Endothelial cell (in vitro differentiated cells): ENCODE measurements around the gene RSRC1. TPM values are rescaled to one million over a fixed set of nuclear protein-coding genes. Genes with fewer than 3 reads are reported as not detected.

Source experiments
- DNase-seq: peaks from one replicate; pipeline ENCODE4 v3.0.0; 2021; ENCODE audit warnings: low spot score
- H3K27ac Mint-ChIP-seq: one replicate; pipeline ENCODE4 v1.8.0; 2021; ENCODE audit warnings: mixed read lengths, inconsistent platforms; ENCODE audit not compliant: unreplicated experiment
- H3K27me3 Mint-ChIP-seq: one replicate; pipeline ENCODE4 v1.8.0; 2021; ENCODE audit warnings: mild to moderate bottlenecking, moderate library complexity, mixed read lengths, inconsistent platforms; ENCODE audit not compliant: unreplicated experiment
- H3K36me3 Mint-ChIP-seq: one replicate; pipeline ENCODE4 v1.8.0; 2021; ENCODE audit warnings: mild to moderate bottlenecking, low read depth, mixed read lengths, inconsistent platforms; ENCODE audit not compliant: unreplicated experiment
- H3K4me1 Mint-ChIP-seq: one replicate; pipeline ENCODE4 v1.8.0; 2021; ENCODE audit warnings: mild to moderate bottlenecking, mixed read lengths, inconsistent platforms; ENCODE audit not compliant: unreplicated experiment
- H3K4me3 Mint-ChIP-seq: one replicate; pipeline ENCODE4 v1.8.0; 2021; ENCODE audit warnings: mild to moderate bottlenecking, mixed read lengths, inconsistent platforms; ENCODE audit not compliant: unreplicated experiment
- H3K9me3 Mint-ChIP-seq: one replicate; pipeline ENCODE4 v1.8.0; 2021; ENCODE audit warnings: mixed read lengths, inconsistent platforms; ENCODE audit not compliant: unreplicated experiment
- CTCF ChIP-seq: fragments of 200-600 bp; sonication (generic); IDR thresholded peaks from one replicate; pipeline ENCODE4 v1.5.0; 2021; ENCODE audit warnings: antibody characterized with exemption; ENCODE audit not compliant: unreplicated experiment
- total RNA-seq: library from RNA; stranded (reverse); fragmentation: NEBNext Ultra II Directional; extraction: Animal tissue kit (Norgen Biotek cat#: 25700); gene quantifications from one replicate; pipeline ENCODE4 v1.2.1, GENCODE V29; 2021; ENCODE audit not compliant: unreplicated experiment

RSRC1 gene
- total RNA-seq, 1 donor from 2014 or later: 24.7 TPM

DNA sequence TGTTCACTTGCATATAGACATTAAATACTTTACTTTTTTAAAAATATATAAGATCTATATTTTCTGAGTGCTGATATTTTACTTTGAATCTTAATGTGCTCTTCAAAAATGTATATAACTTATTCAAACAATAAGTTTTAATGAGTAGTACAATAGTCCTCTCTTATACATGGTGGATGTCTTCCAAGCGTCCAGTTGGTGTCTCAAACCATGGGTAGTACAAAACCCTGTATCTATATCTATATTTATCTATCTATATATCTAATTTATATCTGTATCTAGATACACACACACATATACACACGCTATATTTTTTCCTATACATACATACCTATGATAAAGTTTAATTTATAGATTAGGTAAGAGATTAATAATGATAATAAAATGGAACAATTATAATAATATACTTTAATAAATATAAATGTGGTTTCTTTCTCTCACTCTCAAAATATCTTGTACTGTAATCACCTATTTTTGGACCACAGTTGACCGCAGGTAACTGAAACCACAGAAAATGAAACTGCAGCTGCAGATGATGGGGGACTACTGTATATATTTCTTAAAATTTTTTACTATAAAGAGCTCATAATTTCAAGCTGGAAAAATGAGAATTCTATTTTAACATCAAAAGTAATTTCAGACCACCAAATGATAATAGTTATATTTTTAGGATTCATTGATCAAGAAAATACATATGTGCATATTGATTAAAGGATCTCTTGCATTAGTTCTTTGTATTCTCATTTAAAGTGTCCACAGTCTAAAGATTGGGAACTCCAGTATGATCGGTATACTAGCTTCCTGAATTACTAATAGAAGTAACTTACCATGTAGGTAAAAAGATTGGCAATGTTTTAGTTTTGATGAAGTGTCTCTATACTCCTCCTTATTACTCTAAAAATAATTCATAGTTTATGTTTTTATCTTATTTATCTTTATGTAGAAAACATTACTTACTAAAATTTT lies 246.0 kb downstream of the RSRC1 start:
- no peaks in the 10 kb centered on the region for H3K36me3 Mint-ChIP-seq
- no peaks in the 10 kb centered on the region for H3K4me1 Mint-ChIP-seq
- no peak overlapping the region for H3K27ac Mint-ChIP-seq
- no peak for TF ChIP-seq CTCF
- no peak overlapping the region for H3K4me3 Mint-ChIP-seq
- no peaks in the 10 kb centered on the region for H3K27me3 Mint-ChIP-seq
- no peaks in the 10 kb centered on the region for H3K9me3 Mint-ChIP-seq
- no peak for DNase-seq

DNA sequence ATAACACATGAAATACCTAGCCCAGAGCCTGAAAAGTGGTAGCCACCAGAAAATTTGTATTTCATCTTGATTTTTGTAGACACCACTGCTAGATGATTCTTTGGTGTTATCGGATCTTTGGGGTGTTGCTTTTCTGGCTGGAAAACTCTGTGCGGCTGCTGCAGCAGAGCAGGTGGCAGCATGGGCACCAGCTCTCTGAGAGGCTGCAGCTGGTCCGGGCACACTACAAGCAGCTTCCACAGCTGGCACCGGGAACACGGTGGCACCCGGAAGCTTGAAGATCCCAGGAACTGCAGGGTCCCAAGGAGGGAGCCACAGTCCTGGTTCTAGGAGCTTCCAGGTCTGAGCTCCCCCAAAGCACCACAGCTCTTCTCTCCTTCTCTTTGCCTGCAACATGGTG lies 249.4 kb downstream of the RSRC1 start:
- TF ChIP-seq CTCF: no peak
- no peaks in the 10 kb centered on the region for H3K27me3 Mint-ChIP-seq
- H3K27ac Mint-ChIP-seq: no peak overlapping the region
- no peak for DNase-seq
- H3K36me3 Mint-ChIP-seq: peaks cover 5% of the 10 kb centered on the region
- H3K9me3 Mint-ChIP-seq: peaks cover 7% of the 10 kb centered on the region
- H3K4me3 Mint-ChIP-seq: no peak overlapping the region
- no peaks in the 10 kb centered on the region for H3K4me1 Mint-ChIP-seq

DNA sequence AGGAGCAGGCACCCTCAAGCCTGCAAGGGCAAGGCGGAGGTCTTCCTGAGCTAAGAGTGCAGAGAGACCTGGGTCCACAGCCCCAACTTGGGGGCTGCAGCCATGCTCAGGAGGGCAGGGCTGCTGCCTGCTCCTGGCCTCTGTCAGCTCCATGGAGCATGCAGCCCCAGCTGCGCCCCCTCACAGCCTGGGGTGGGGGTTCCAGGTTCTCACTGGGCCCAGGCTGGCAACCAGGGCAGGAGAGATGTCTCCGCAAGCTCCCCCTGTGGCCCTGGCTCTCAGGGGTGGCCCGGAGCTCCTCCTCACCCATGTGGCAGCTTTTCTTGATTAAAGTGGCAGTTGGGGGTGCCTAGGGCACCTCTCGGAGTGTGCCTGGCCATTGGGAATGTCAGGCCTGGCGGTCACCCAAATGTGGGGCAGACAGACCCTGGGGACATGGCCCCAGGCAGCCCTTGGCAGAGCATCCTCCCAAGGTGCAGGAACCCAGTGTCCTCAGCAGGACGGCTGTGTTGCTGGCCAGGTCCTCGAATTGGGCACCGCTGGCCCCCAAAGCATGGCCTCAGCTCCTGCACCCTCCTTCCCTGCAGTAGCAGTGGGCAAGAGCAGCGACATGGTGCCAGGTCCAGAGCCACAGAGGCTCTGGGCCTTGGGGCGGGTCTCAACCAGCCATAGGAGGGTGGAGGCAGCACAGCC lies 251.0 kb downstream of the RSRC1 start:
- H3K9me3 Mint-ChIP-seq: peaks cover 7% of the 10 kb centered on the region
- H3K36me3 Mint-ChIP-seq: peaks cover 5% of the 10 kb centered on the region
- H3K4me3 Mint-ChIP-seq: no peak overlapping the region
- TF ChIP-seq CTCF: no peak
- H3K27me3 Mint-ChIP-seq: no peaks in the 10 kb centered on the region
- no peak for DNase-seq
- H3K27ac Mint-ChIP-seq: no peak overlapping the region
- H3K4me1 Mint-ChIP-seq: no peaks in the 10 kb centered on the region

- no peak overlapping the region for H3K27ac Mint-ChIP-seq
- H3K36me3 Mint-ChIP-seq: no peaks in the 10 kb centered on the region
- H3K4me1 Mint-ChIP-seq: no peaks in the 10 kb centered on the region
- DNase-seq: no peak
- H3K4me3 Mint-ChIP-seq: no peak overlapping the region
- no peaks in the 10 kb centered on the region for H3K9me3 Mint-ChIP-seq
- TF ChIP-seq CTCF: no peak
- H3K27me3 Mint-ChIP-seq: no peaks in the 10 kb centered on the region
Observed at GRCh38 chr3:158368271-158368670, 258.4 kb downstream of the RSRC1 start.

DNA sequence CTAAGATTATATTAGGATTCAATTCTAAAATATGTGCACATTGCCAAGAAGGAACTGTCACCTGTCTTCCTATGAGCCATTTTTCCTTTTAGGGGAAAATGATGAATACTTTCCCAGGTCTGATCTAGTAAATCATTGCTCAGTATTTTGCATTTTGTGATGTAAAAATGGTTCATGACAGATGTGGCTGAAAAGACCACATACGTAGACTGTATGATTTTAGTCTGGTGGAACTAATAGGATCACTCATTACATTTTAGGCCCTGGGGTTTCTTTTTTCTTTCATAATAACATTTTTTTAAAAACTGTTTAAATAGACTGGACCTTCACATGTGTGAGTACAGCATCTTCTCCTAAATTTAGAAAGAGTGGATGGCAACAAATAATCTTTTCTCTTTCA lies 259.4 kb downstream of the RSRC1 start:
- Mint-ChIP-seq H3K4me3 (no peak overlapping the region), H3K9me3 (no peaks in the 10 kb centered on the region), H3K36me3 (no peaks in the 10 kb centered on the region), H3K4me1 (no peaks in the 10 kb centered on the region), H3K27me3 (no peaks in the 10 kb centered on the region), H3K27ac (no peak overlapping the region)
- DNase-seq: no peak
- no peak for TF ChIP-seq CTCF
